HUES64 (cell line): ENCODE results near the gene PCBP3.
"Not testable (repeated sequence)": the region's sequence is repeated elsewhere in the genome, so short reads cannot be mapped to it uniquely, and the experiment has no call there.

Experiments
- H3K27ac ChIP-seq: 2 replicates; pipeline ENCODE4 v1.7.0; 2013; ENCODE audit warnings: low read depth, low read length, inconsistent platforms
- H3K27me3 ChIP-seq: 2 replicates; pipeline ENCODE4 v1.6.1; 2013; ENCODE audit warnings: mild to moderate bottlenecking, low read length; ENCODE audit not compliant: insufficient read depth
- H3K36me3 ChIP-seq: 2 replicates; pipeline ENCODE4 v1.6.1; 2013; ENCODE audit warnings: mild to moderate bottlenecking, low read length; ENCODE audit not compliant: insufficient read depth
- H3K4me1 ChIP-seq: 2 replicates; pipeline ENCODE4 v1.6.1; 2013; ENCODE audit warnings: mild to moderate bottlenecking, low read length, moderate library complexity; ENCODE audit not compliant: insufficient read depth
- H3K4me3 ChIP-seq: 2 replicates; pipeline ENCODE4 v1.5.1; 2013; ENCODE audit warnings: mild to moderate bottlenecking, low read length, moderate library complexity
- H3K9ac ChIP-seq: 2 replicates; pipeline ENCODE4 v1.6.1; 2013; ENCODE audit warnings: mild to moderate bottlenecking, low read depth, low read length
- H3K9me3 ChIP-seq: 2 replicates; pipeline ENCODE4 v1.6.1; 2013; ENCODE audit warnings: low read depth, low read length; ENCODE audit not compliant: insufficient read depth
- WGBS: fragments of 150-250, 120-280 bp; methylation state at CpG from one replicate; pipeline ENCODE4 v1.1.7; 2013; ENCODE audit warnings: missing lambda C conversion rate; 5-methylcytosine and 5-hydroxymethylcytosine counted together

The PCBP3 gene

DNA sequence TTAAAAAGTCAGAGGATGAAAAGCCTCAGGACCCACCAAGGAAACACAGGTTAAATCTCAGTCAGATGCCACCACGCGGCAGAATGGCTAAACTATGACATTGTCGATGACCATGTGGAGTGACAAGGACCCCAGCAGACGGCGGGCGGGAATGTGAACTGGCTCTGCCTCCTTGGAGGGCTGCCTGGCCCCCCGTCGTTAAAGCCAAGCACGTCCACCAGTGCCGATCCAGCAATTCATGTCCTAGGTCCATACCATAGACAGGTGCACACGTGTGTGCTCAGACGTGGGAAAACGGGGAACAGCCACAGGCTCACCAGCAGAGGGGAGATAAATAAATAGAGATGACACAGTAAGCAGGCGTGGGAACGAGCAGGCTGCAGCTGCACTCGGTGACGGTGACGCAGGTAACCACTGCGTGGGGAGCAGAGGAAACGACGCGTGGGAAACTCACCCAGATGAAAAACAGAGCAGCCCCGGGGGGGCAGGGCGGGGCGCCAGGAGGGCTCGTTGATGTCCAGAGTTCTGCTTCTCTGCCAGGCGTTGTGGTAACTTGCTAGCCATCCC lies 28.3 kb upstream of the PCBP3 start:
- Histone ChIP-seq H3K27me3 (no peaks in the 10 kb centered on the region), H3K4me3 (no peak overlapping the region), H3K27ac (no peak overlapping the region), H3K9ac (no peak overlapping the region), H3K4me1 (no peaks in the 10 kb centered on the region), H3K9me3 (no peaks in the 10 kb centered on the region), H3K36me3 (no peaks in the 10 kb centered on the region)
- WGBS = 89% methylated on average over 27 of the region's 27 CpGs

DNA sequence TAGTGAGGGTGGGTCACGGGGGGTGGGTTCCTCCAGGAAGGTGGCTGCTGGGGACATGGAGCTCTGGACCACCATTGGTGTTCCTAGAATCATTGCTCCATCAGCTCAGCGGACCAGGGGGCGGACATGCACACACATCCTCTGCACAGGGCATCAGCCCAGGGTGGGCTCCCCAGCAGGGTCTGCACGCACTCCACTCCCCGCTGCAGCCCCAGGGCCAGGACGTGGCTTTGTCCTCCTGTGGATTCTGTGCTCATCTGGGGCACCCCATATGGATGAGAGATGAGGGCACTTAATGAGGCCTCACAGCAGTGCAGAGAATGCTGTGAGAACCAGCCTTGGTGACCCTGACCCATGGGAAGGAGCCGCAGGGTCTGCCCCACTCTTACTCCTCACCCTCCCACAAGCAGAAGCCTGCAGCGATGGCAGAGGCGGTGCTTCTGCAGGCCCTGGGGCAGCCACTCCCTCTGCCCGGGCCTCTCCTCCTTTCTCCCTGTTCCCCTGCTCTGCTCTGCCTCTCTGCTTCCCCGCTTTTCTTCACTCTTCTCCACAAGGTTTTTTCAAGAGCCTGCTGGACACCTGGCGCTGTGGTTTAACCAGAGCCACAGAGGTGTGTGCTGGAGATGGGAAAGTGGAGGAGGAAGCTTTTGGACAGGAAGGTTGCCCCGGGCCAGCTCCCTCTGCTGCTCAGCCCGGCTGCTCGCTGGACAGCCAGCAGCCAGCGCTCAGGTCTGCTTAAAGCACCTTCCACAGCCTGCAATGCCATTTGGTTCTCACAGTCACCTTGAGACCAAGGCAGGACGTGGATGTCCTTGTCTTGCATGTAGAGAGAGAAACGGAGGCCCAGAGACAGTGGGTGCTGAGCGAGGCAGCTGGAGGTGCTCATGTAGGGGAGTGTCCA lies 26.3 kb upstream of the PCBP3 start:
- H3K4me3 ChIP-seq = no peak overlapping the region
- H3K9ac ChIP-seq = no peak overlapping the region
- H3K4me1 ChIP-seq = no peaks in the 10 kb centered on the region
- no peaks in the 10 kb centered on the region for H3K27me3 ChIP-seq
- H3K36me3 ChIP-seq = no peaks in the 10 kb centered on the region
- 70% methylated on average over 19 of the region's 19 CpGs for WGBS
- H3K27ac ChIP-seq = no peak overlapping the region
- no peaks in the 10 kb centered on the region for H3K9me3 ChIP-seq

DNA sequence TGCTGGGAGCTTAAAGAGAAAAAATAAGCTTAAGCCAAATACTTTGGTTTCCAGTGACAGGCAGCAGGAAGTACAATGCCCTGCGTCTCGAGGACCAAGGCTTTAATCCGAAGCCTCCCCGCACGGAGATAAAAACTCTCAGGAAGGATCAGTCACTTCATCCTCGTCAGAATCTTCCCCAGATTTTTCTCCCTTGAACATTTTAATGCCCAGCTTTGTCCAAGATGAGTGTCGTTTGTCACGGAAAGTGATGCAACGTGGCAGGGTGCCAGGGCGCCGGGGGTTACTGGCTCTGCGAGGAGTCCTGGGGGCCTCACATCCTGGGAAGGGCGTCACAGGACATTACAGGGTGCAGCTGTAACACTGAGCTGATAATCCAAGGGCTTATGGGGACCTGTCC lies 25.2 kb upstream of the PCBP3 start:
- WGBS = 94% methylated on average over 13 of the region's 13 CpGs
- no peaks in the 10 kb centered on the region for H3K4me1 ChIP-seq
- H3K27me3 ChIP-seq = no peaks in the 10 kb centered on the region
- no peak overlapping the region for H3K27ac ChIP-seq
- H3K9me3 ChIP-seq = no peaks in the 10 kb centered on the region
- no peak overlapping the region for H3K4me3 ChIP-seq
- no peak overlapping the region for H3K9ac ChIP-seq
- no peaks in the 10 kb centered on the region for H3K36me3 ChIP-seq

- Histone ChIP-seq H3K36me3 (no peaks in the 10 kb centered on the region), H3K9ac (no peak overlapping the region), H3K27ac (no peak overlapping the region), H3K4me3 (no peak overlapping the region), H3K9me3 (no peaks in the 10 kb centered on the region), H3K27me3 (no peaks in the 10 kb centered on the region), H3K4me1 (no peaks in the 10 kb centered on the region)
- 94% methylated on average over 8 of the region's 8 CpGs for WGBS
Measured at GRCh38 chr21:45618846-45619485, 24.6 kb upstream of the PCBP3 start.

DNA sequence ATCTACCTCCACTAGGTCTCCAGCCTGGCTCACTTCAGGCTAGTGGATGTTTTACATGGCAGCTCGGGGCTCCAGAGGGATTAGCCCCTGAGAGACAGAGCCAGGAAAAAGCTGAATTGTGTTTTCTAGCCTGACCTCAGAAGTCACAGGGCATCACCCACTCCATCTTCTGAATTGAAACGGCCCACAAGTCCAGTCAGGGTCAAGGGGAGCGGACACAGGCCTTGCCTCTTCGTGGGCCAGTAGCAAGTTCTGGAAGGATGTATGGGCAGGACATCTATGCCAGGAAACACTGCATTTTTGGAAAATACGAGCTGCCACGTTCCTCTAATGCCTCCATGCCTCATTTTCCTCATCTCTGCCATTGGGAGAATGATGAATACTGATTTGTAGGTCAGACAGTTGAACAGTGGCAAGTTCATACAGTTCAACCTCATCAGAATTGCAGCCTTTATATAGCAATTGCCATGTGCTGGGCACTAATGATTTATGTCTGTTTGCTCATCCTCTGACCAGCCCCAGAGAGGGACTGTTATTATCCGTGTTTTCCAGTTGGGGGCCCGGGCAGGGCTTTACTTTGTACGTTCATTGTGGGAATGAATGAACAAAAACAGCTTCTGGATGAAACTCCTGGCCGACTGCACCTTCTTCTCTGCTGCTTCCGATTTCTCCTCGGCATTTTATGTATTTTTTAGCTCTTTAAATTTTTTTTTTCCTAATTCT lies 23.2 kb upstream of the PCBP3 start:
- no peak overlapping the region for H3K4me3 ChIP-seq
- no peaks in the 10 kb centered on the region for H3K9me3 ChIP-seq
- H3K9ac ChIP-seq = no peak overlapping the region
- 88% methylated on average over 12 of the region's 12 CpGs for WGBS
- no peak overlapping the region for H3K27ac ChIP-seq
- no peaks in the 10 kb centered on the region for H3K36me3 ChIP-seq
- H3K27me3 ChIP-seq = no peaks in the 10 kb centered on the region
- H3K4me1 ChIP-seq = no peaks in the 10 kb centered on the region

- not testable (repeated sequence) for H3K27me3 ChIP-seq, H3K27ac ChIP-seq, H3K4me1 ChIP-seq, H3K36me3 ChIP-seq, H3K9ac ChIP-seq, H3K4me3 ChIP-seq, H3K9me3 ChIP-seq
- WGBS = 85% methylated on average over 9 of the region's 10 CpGs
Measured at GRCh38 chr21:45621435-45622331, 21.8 kb upstream of the PCBP3 start.

GRCh38 chr21:45622416-45623097 lies 21.0 kb upstream of the PCBP3 start:
- Histone ChIP-seq H3K9me3 (no peaks in the 10 kb centered on the region), H3K4me1 (no peaks in the 10 kb centered on the region), H3K4me3 (no peak overlapping the region), H3K27ac (no peak overlapping the region), H3K36me3 (no peaks in the 10 kb centered on the region), H3K9ac (no peak overlapping the region), H3K27me3 (no peaks in the 10 kb centered on the region)
- WGBS = 90% methylated on average over 18 of the region's 19 CpGs

DNA sequence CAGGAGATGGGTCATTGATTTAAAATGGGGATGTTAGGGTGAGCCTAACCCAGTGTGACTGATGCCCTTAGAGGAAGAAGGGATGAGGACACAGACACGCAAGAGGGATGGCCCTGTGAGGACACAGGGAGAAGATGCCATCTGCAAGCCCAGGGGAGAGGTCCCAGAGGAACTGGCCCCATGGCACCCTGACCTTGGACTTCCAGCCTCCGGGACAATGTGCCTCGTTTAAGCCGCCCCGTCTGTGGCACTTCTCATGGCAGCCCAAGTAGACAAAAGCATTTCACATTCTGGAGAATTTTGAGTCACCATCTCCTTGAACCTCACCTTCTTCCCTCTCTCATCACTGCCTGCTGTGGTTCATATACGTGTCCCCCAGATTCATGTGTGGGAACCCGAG lies 20.1 kb upstream of the PCBP3 start:
- Histone ChIP-seq H3K4me3 (no peak overlapping the region), H3K9me3 (no peaks in the 10 kb centered on the region), H3K4me1 (no peaks in the 10 kb centered on the region), H3K27ac (no peak overlapping the region), H3K9ac (no peak overlapping the region), H3K27me3 (no peaks in the 10 kb centered on the region), H3K36me3 (no peaks in the 10 kb centered on the region)
- 91% methylated on average over 7 of the region's 7 CpGs for WGBS

GRCh38 chr21:45626127-45626526 lies 17.4 kb upstream of the PCBP3 start:
- WGBS = 94% methylated on average over 2 of the region's 2 CpGs
- H3K4me3 ChIP-seq, H3K27ac ChIP-seq, H3K4me1 ChIP-seq, H3K27me3 ChIP-seq, H3K9me3 ChIP-seq, H3K9ac ChIP-seq, H3K36me3 ChIP-seq: not testable (repeated sequence)
